Thoracic aorta (tissue), 2 donors: Measurements from ENCODE around the gene TNFRSF4. TPM values are rescaled to one million over a fixed set of nuclear protein-coding genes. Genes with fewer than 3 reads are reported as not detected.

Experiments used
- ATAC-seq: fragments of 150-250 bp; one replicate; pipeline ENCODE4 v1.8.0; 2017; ENCODE audit warnings: low read depth; ENCODE audit not compliant: insufficient number of reproducible peaks, low FRiP score
- DNase-seq: peaks from one replicate; pipeline ENCODE4 v3.0.0-alpha.2; 2020; ENCODE audit warnings: low spot score
- H3K27ac ChIP-seq, 2 donors: fragments of 200-600 bp; sonication (generic); 1 replicate in 1 of 2; 2 replicates in 1 of 2; pipeline ENCODE4 v1.5.1; 2016; ENCODE audit warnings: mild to moderate bottlenecking in 2 of 2, moderate library complexity in 2 of 2
- H3K27me3 ChIP-seq: fragments of 200-600 bp; sonication (generic); replicated peaks from 2 replicates; pipeline ENCODE4 v1.6.0; 2016; ENCODE audit warnings: mild to moderate bottlenecking; ENCODE audit not compliant: insufficient read depth
- H3K36me3 ChIP-seq: fragments of 200-600 bp; sonication (generic); one replicate; pipeline ENCODE4 v1.5.1; 2016
- H3K4me1 ChIP-seq, 2 donors: fragments of 200-600 bp; sonication (generic); 1 replicate in 1 of 2; 2 replicates in 1 of 2; pipeline versions ENCODE4 v1.5.1 to v1.6.0; 2016; ENCODE audit warnings: low read depth in 2 of 2, mild to moderate bottlenecking in 1 of 2; ENCODE audit not compliant: control insufficient read depth in 1 of 2
- H3K4me3 ChIP-seq: fragments of 200-600 bp; sonication (generic); 2 replicates; pipeline ENCODE4 v1.5.1; 2016; ENCODE audit warnings: mild to moderate bottlenecking
- H3K9me3 ChIP-seq: fragments of 200-600 bp; sonication (generic); 2 replicates; pipeline ENCODE4 v1.5.1; 2016
- total RNA-seq, 2 donors: library from RNA; depleted of rRNA; stranded (reverse); fragments of >200 nt; gene quantifications; one replicate each; pipeline versions ENCODE4 v1.1.0 to v1.2.3, GENCODE V29; 2016
- TF ChIP-seq, protein P1 (sequence below): fragments of 200-600 bp; sonication (generic); IDR thresholded peaks from one replicate; pipeline ENCODE4 v1.5.1; 2019; ENCODE audit warnings: antibody characterized with exemption

TNFRSF4 gene
- total RNA-seq, 2 donors from 2014 or later: 1.8 TPM; not detected in 1

DNA sequence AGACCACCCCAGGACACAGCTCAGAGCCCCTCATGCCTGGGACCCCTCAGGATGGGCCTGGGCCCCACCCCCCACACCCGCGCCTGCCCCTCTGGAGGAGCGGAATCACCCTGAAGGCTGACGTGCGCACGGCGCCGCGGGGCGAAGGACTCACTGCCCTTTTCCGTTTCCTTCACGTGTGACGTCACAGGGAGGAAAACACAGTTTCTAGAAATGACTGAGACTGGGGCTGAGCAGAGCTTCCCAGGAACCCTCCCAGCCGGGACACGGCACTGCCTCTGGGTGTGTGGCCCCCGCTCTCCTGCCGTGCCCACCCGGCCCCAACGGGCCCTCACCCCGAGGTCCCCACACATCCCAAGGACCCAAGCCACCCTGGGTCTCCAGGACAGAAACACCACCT is 5.4 kb upstream of the TNFRSF4 start:
- no peaks in the 10 kb centered on the region for H3K27me3 ChIP-seq
- no peak overlapping the region for H3K4me3 ChIP-seq
- no peak overlapping the region for H3K27ac ChIP-seq
- H3K4me1 ChIP-seq: no peaks in the 10 kb centered on the region
- TF ChIP-seq, protein P1, sequence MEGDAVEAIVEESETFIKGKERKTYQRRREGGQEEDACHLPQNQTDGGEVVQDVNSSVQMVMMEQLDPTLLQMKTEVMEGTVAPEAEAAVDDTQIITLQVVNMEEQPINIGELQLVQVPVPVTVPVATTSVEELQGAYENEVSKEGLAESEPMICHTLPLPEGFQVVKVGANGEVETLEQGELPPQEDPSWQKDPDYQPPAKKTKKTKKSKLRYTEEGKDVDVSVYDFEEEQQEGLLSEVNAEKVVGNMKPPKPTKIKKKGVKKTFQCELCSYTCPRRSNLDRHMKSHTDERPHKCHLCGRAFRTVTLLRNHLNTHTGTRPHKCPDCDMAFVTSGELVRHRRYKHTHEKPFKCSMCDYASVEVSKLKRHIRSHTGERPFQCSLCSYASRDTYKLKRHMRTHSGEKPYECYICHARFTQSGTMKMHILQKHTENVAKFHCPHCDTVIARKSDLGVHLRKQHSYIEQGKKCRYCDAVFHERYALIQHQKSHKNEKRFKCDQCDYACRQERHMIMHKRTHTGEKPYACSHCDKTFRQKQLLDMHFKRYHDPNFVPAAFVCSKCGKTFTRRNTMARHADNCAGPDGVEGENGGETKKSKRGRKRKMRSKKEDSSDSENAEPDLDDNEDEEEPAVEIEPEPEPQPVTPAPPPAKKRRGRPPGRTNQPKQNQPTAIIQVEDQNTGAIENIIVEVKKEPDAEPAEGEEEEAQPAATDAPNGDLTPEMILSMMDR: no peak
- H3K36me3 ChIP-seq: peaks cover 52% of the 10 kb centered on the region
- DNase-seq: no peak
- H3K9me3 ChIP-seq: no peaks in the 10 kb centered on the region
- no peak for ATAC-seq

DNA sequence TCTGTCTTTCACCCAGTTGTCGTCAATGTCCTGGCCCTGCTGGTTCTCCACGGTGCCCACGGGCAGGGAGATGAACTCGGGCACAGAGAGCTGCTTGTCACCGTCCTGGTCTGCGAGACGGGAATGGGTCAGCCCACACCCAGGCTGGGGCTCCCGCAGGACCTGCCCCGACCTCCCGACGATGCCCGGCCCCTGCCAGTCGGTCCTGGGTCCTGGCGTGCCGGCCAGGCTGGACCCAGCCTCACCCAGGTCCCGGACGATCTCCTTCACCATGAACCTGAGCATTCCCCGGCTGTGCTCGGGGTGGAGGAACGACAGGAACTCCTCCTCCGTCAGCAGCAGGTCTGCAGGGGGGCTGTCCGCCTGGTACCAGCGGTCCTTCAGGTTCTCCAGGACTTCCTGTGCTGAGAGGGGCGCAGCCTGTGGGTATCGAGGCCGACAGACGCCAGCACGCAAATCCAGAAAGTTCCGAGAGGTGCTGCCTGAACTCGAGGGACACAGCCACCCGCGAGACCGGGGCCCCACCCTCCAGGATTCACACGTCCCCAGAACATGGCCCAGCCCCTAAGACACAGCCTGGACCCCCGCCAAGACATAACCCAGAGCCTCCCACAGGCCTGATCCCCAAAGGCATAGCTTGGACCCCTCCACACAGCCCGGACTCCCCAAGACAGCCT is 4.7 kb upstream of the TNFRSF4 start:
- peaks cover 50% of the 10 kb centered on the region for H3K36me3 ChIP-seq
- DNase-seq (no peak), ATAC-seq (no peak)
- no peak overlapping the region for H3K27ac ChIP-seq
- TF ChIP-seq, protein P1: no peak
- H3K4me1 ChIP-seq: no peaks in the 10 kb centered on the region
- H3K4me3 ChIP-seq: no peak overlapping the region
- H3K27me3 ChIP-seq: no peaks in the 10 kb centered on the region
- H3K9me3 ChIP-seq: no peaks in the 10 kb centered on the region

DNA sequence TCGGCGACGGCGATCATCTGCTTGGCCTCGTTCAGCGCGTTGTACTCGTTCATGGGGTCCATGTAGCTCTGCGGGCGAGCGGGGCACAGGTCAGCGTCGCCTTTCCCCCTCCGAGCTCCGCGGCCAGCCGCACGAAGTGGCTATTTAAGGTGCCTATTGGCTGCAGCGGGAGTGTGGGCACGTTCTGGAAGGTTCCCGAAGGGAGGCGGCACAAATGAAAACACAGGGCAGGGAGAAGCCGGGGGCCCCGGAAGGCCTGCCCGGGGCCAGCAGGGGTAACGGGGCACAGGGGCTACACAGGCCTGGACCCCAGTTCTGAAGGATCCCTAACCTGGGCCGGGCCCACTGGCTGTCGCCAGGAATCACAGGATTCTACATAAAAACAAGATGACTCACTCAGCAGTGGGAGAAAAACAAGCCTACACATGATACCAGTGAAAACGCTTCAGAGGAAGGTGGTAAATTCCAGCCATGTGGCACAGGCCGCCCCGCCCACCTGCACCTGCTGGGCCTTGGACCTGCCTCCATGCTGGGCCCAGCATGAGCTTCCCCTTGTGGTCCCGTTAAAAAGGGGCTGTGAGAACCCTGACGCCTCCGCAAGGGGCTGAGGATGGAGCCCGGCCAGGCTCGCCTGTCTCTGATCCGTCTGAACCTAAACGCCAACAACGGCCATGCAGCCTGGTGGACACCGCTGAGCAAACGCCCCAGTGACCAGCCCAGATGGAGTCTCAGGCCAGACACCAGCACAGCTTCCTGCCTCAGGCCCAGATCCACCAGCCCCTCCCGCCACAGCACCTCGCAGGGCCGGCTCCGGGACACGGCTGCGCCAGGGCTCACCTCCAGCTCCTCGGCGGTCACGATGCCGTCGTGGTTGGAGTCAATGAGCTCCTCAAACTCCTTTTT is 3.9 kb upstream of the TNFRSF4 start:
- no peaks in the 10 kb centered on the region for H3K4me1 ChIP-seq
- no peak overlapping the region for H3K4me3 ChIP-seq
- no peak overlapping the region for H3K27ac ChIP-seq
- peaks cover 44% of the 10 kb centered on the region for H3K36me3 ChIP-seq
- TF ChIP-seq, protein P1: no peak
- no peaks in the 10 kb centered on the region for H3K9me3 ChIP-seq
- DNase-seq (no peak), ATAC-seq (no peak)
- no peaks in the 10 kb centered on the region for H3K27me3 ChIP-seq

DNA sequence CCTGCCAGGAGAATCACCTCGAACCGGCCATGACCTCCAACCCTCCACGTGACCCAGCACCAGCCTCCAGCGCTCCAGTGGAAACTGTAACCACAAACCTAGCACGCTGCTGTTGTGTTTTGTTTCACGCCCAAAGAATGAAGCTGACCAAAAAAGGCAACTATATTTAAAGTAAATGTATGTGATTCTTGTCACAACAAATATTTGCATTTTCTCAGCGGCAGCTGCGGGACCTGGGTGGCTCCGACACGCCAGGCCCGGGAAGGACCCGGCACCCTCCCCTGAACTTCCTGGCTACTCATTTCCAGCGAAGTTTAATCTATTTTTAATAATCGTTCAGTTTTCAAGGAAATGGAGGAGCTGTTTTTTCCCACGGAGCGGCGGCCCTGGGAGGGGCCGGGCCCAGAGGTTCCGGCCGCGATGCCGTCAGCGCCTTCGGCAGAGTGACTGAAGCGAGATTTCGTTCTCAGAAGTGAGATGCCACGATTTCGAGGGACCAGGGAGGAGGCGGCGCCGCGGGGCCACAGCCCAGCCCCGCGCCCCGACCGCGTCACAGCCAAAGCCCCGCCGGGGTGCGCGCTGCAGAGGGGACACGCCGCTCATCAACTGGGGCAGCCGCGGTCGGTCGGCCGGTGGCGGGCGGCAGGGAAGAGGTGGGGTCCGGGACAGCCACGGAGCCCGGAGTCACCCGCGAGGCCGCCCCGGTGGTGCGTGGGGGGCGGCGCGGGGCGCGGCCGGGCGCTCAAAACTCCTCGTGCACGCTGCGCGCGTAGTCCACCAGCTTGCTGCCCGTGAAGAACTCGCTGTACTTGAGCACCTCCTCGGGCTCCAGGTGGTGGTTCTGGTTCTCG is 3.0 kb upstream of the TNFRSF4 start:
- Histone ChIP-seq H3K27ac (no peak overlapping the region), H3K36me3 (peaks cover 37% of the 10 kb centered on the region), H3K4me3 (no peak overlapping the region), H3K9me3 (no peaks in the 10 kb centered on the region), H3K27me3 (no peaks in the 10 kb centered on the region), H3K4me1 (no peaks in the 10 kb centered on the region)
- TF ChIP-seq, protein P1: no peak
- no peak for ATAC-seq
- DNase-seq: no peak
